GM12872 (cell line): ENCODE data around the gene ZNF69.

Source experiments
- TF ChIP-seq, protein P1 (sequence below): IDR thresholded peaks from 3 replicates; pipeline ENCODE4 v1.5.1; 2011; ENCODE audit warnings: low read depth, mild to moderate bottlenecking, low read length, moderate library complexity; ENCODE audit not compliant: insufficient read depth

Gene ZNF69

DNA sequence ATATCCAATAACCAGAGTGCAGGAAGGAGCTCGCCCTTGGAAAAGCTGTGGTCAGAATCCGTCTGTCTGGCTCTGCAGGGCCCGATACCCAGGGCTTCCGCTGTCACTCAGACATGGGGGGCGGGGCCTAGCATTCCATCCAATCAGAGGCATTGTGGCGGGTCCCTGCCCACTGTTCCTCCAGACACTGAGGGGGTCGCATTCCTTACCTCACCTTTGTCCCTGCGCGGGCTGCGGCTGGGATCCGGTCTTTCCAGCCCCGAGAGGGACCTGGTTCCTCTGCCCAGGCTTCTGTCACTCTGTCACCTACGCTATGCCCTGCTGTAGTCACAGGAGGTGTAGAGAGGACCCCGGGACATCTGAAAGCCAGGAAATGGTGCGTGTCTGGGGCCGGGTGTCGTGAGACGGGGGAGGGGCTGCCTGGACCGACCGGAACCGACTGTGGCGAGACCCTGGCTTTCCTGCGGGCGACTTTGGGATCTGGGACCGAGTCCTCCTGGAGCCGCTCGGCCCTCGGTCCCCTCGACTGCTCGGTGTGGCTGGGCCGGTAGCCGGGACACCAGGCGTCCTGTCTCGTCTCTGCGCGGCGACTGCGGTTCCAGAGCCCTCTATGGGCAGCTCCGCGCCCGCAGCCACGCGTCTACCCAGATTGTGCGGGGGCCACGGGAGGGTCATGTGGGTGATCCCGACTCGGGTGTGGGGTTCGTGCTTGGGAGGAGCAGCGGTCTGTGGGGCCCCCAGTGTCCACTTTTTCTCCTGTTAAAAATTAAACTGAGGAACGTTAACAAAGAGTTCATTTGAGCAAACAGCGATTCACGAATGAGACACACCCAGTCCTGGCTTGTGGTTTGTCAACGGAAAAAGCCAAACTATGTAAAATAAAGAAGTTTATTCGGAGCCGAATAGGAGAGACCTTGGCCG lies at the start of gene ZNF69:
Gene ZNF69 (plus strand): TSS at position 172 of the 921 bp plus-strand sequence. CDS start 142 bp downstream, at position 314.
- TF ChIP-seq, protein P1, sequence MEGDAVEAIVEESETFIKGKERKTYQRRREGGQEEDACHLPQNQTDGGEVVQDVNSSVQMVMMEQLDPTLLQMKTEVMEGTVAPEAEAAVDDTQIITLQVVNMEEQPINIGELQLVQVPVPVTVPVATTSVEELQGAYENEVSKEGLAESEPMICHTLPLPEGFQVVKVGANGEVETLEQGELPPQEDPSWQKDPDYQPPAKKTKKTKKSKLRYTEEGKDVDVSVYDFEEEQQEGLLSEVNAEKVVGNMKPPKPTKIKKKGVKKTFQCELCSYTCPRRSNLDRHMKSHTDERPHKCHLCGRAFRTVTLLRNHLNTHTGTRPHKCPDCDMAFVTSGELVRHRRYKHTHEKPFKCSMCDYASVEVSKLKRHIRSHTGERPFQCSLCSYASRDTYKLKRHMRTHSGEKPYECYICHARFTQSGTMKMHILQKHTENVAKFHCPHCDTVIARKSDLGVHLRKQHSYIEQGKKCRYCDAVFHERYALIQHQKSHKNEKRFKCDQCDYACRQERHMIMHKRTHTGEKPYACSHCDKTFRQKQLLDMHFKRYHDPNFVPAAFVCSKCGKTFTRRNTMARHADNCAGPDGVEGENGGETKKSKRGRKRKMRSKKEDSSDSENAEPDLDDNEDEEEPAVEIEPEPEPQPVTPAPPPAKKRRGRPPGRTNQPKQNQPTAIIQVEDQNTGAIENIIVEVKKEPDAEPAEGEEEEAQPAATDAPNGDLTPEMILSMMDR = 0 out of 3 replicates have a peak, but pooled peaks have one; percentile 12

DNA sequence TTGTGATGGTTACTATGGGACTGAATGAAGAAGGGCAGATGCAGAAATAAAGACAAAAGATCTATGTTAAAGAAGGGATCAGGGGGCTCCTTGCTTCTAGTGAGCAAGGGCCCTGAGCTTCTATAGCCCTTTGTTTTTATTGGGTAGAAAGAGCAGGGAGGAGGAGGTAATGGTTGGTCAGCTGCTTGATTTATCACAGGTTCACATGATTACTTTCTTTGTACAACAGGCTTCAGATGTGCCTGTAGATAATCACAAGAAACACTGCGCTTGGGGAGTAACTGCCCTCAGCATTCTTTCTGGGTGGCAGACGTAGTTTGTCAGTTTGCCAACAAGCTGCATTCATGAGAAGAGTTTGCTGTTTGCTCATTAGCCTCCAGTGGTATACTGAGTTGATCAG lies 43.9 kb upstream of the ZNF69 start:
- TF ChIP-seq, protein P1 = no peak

DNA sequence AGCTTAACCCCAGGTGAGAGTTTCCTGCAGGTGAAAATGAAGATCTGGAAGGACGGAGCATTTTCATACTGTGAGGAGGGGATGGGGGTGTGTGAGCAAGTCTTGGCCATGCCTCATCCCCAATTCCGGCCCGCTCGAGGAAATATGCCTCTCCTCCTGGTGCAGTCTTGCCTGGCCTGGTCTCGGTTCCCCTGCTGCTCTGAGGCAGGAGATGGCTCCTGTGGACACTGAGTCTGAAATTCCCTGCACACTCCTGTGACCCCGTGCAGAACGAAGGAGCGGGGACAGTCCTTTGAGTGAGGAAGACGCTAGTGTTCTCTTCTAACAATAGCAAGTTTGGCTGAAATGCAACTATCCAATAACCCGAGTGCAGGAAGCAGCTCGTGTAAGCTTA lies 39.4 kb upstream of the ZNF69 start:
- TF ChIP-seq, protein P1 = no peak

DNA sequence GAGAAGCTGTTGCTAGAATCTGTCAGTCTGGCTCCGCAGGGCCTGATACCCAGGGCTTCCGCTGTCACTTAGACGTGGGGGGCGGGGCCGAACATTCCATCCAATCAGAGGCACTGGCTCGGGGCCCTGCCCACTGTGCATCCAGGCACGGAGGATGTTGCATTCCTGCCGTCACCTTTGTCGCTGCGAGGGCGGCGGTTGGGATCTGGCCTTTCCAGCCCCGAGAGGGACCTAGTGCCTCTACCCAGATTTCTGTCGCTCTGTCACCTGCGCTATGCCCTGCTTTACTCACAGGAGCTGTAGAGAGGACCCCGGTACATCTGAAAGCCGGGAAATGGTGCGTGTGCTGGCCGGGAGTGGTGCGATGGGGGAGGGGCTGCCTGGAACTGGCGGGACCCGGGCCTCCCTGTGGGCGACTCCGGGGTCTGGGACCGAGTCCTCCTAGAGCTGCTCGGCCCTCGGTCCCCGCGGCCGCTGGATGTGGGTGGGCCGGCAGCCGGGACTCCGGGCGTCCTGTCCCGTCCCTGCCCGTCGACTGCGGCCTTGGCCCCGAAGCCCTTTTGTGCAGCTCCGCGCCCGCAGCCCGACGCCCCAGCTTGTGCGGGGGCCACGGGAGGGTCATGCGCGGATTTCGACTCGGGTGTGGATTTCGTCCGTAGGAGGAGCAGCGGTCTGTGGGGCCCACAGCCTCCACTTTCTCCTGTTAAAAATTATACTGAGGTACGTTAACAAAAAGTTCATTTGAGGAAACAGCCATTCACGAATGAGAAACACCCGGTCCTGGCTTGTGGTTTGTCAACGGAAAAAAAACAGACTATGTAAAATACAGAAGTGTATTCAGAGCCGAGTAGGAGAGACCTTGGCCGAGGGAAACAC lies 38.8 kb upstream of the ZNF69 start, which contains the start of gene ZNF439:
Gene ZNF439 (plus strand): TSS at position 133 of the 876 bp plus-strand sequence. CDS start 142 bp downstream, at position 275.
- TF ChIP-seq, protein P1 = no peak

DNA sequence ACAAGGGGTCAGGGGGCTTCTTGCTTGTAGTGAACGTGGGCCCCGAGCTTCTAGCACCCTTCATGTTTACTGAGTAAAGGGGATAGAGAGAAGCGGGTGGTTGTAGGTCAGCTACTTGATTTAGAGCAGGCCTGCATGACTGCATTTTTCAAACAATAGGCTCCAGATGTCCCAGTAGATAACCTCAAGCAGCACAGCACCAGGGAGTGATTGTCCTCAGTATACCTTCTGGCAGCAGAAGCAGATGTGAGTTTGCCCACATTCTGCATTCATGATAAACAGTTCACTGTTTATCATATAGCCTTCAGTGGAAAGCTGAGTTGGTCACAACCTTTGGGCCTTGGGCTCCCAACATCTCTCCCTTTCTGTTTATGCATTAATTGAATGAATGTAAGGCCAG lies 34.2 kb upstream of the ZNF69 start:
- TF ChIP-seq, protein P1 = no peak

DNA sequence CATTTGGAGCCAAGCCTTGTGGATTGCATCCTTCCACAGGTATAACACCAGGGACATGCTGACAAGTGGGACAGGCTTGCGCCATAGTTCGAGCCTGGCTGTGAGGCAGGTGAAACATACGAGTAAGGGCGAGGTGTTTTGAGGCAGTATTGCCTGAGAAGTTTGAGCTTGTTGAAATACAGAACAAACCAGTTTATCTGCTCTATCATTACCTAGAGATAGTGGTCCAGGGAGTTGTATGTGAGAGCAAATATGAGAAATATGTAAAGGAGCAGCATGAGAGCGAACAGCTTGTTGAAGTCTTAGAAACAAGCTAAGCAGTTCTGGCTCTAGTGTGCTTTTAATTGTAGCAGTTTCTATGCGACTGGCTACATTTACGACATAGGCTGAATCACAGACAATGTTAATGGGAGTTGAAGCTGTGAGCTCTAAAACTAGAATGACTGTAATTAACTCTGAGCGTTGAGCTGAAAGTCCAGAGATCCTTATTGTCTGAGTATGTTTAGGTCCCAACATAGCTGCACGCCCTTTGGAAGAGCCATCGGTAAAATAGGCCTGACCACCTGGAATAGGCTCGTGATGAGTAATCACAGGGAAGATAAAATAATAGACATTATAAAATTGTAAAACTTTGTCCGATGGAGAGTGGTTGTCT lies 30.9 kb upstream of the ZNF69 start:
- TF ChIP-seq, protein P1 = no peak
